Pancreas (tissue), 10 donors: ENCODE results near the gene RHOT2. TPM values are rescaled to one million over a fixed set of nuclear protein-coding genes. Genes with fewer than 3 reads are reported as not detected.

ENCODE experiments used
- ATAC-seq, 4 donors: fragments of 200-7000 bp; cut with Tn5 transposase; one replicate each; pipeline versions ENCODE4 v1.8.0 to v1.9.1; 2020; ENCODE audit warnings: mild to moderate bottlenecking in 4 of 4, moderate library complexity in 4 of 4
- DNase-seq, 6 donors: peaks; one replicate each; pipeline ENCODE4 v3.0.0-alpha.2; 2020
- FAIRE-seq: peaks from 2 replicates; lab custom pipeline; 2012; peaks lifted over from hg19 to GRCh38; lab: Jason Lieb, UNC
- H3K27ac ChIP-seq, 4 donors: fragments of 200-600 bp; sonication (generic); 1 replicate in 3 of 4; 2 replicates in 1 of 4; pipeline versions ENCODE4 v1.5.0 to v1.8.0; 2020
- H3K27me3 ChIP-seq, 4 donors: fragments of 200-600 bp; one replicate each; pipeline ENCODE4 v1.8.0; 2021
- H3K36me3 ChIP-seq, 3 donors: fragments of 200-600 bp; sonication (generic) in 1 of 3; one replicate each; pipeline versions ENCODE4 v1.5.0 to v1.8.0; 2020 to 2021
- H3K4me1 ChIP-seq, 3 donors: fragments of 200-600 bp; one replicate each; pipeline ENCODE4 v1.8.0; 2021
- H3K4me3 ChIP-seq, 4 donors: fragments of 200-600 bp; sonication (generic) in 2 of 4; one replicate each; pipeline versions ENCODE4 v1.5.0 to v1.8.0; 2020 to 2021
- H3K9me3 ChIP-seq, 4 donors: fragments of 200-600 bp; one replicate each; pipeline ENCODE4 v1.8.0; 2021
- WGBS, 2 donors: extraction: QIAGEN DNeasy Blood & Tissue Kit; methylation state at CpG; one replicate each; pipeline ENCODE4 v1.1.7; 2013; 5-methylcytosine and 5-hydroxymethylcytosine counted together
- intact Hi-C, 3 donors: fragments of 100-400 bp; cut with DNase I; formaldehyde crosslinking; loops; one replicate each; pipeline versions ENCODE4 v1.11.1 to v1.14.2; 2022
- polyA plus RNA-seq, 2 donors: library from polyadenylated mRNA; stranded (reverse); fragments of 200-250 nt; gene quantifications; one replicate each; pipeline ENCODE4 v1.2.3, GENCODE V29; 2013
- total RNA-seq, 6 donors: library from RNA; stranded (reverse); fragmentation: NEBNext Ultra II Directional in 4 of 6; extraction: Animal tissue kit (Norgen Biotek cat#: 25700) in 4 of 6; gene quantifications; one replicate each; pipeline versions ENCODE4 v1.2.1 to v1.2.4, GENCODE V29; 2021 to 2023
- TF ChIP-seq, protein P1 (sequence below), 4 donors: fragments of 200-600 bp; sonication (generic) in 3 of 4; IDR thresholded peaks; one replicate each; pipeline versions ENCODE4 v1.5.0 to v1.8.0; 2021; ENCODE audit warnings: antibody characterized with exemption in 4 of 4
- donor health status: healthy with polysubstance abuse.
- donor health status: DM: no; HTN: no; CAD: no; lungs with moderate emphysema.
- donor health status: DM: no; HTN: no; CAD: no.
- donor health status: control.
- donor health status: control.
- donor health status: Bipolar disorder and iron deficiency.
- donor health status: DM: yes; HTN: yes; CAD: no.
- donor health status: DM: no; HTN: no; CAD: no.
- donor health status: DM: no; HTN: no; CAD: no.
- donor health status: DM: yes; HTN: yes; CAD: no.

Gene RHOT2
- total and polyA plus RNA-seq, 8 donors, result 33.5 to 265 (median 48.8) TPM

DNA sequence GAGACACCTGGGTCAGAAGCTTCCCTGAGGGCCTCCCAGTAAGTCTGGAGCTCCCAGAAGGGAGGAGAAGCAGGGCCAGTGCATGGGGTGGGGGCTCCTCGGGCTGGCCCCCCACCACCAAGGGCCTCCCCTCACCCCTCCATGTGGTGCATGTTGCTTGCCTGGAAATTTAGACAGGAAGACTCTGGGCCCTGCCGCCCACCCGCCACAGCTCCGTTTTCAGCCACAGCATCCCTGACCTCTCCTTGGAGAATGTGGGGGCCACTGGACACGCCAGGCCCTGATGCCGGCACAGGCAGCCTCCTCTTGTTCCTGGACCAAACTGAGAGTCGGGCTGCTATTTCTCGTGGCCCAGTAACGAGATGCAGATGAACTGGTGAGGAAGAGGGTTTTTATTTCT, 29.1 kb upstream of the RHOT2 start:
- Histone ChIP-seq H3K27ac (no peak overlapping the region), H3K4me3 (no peak overlapping the region), H3K27me3 (no peaks in the 10 kb centered on the region), H3K9me3 (no peaks in the 10 kb centered on the region), H3K4me1 (peaks cover 13 to 17% (median 16%) of the 10 kb centered on the region in 3 donors), H3K36me3 (peaks cover 0 to under 1% (median 0%) of the 10 kb centered on the region in 3 donors)
- intact Hi-C loops, result no loop called here
- ATAC-seq (no peak), DNase-seq (peak in 2 of 6 donors; percentile 31 to 44), FAIRE-seq (no peak)
- 81 to 84% methylated on average over 9 of the region's 9 CpGs for WGBS, 2 donors
- TF ChIP-seq, protein P1, sequence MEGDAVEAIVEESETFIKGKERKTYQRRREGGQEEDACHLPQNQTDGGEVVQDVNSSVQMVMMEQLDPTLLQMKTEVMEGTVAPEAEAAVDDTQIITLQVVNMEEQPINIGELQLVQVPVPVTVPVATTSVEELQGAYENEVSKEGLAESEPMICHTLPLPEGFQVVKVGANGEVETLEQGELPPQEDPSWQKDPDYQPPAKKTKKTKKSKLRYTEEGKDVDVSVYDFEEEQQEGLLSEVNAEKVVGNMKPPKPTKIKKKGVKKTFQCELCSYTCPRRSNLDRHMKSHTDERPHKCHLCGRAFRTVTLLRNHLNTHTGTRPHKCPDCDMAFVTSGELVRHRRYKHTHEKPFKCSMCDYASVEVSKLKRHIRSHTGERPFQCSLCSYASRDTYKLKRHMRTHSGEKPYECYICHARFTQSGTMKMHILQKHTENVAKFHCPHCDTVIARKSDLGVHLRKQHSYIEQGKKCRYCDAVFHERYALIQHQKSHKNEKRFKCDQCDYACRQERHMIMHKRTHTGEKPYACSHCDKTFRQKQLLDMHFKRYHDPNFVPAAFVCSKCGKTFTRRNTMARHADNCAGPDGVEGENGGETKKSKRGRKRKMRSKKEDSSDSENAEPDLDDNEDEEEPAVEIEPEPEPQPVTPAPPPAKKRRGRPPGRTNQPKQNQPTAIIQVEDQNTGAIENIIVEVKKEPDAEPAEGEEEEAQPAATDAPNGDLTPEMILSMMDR (IDR thresholded peaks at IDR 0.05), result no peak

DNA sequence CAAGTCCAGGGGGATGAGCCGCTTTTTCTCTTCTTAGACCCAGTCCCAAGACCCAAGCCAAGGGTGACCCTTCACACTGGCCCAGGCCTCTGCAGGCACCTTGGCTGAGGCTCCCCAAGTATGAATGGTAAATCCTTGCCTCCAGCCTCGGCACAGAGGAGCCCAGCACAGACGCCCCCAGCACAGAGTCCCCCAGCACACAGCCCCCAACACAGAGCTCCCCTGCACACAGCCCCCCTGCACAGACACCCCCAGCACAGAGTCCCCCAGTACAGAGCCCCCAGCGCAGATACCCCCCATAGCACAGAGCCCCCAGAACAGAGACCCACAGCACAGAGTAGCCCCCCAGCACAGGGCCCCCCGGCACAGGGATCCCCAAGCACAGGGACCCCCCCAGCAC, 27.3 kb upstream of the RHOT2 start:
- WGBS, 2 donors, result 84 to 92% methylated on average over 3 to 5 of the region's 5 CpGs
- TF ChIP-seq, protein P1 (IDR thresholded peaks at IDR 0.05), result no peak
- Histone ChIP-seq H3K27ac (no peak overlapping the region), H3K36me3 (no peaks in the 10 kb centered on the region), H3K4me1 (peaks cover 13 to 18% (median 17%) of the 10 kb centered on the region in 3 donors), H3K9me3 (no peaks in the 10 kb centered on the region), H3K4me3 (no peak overlapping the region), H3K27me3 (no peaks in the 10 kb centered on the region)
- intact Hi-C loops, result no loop called here
- ATAC-seq (no peak), FAIRE-seq (no peak), DNase-seq (peak in 2 of 6 donors; percentile 26 to 51)

DNA sequence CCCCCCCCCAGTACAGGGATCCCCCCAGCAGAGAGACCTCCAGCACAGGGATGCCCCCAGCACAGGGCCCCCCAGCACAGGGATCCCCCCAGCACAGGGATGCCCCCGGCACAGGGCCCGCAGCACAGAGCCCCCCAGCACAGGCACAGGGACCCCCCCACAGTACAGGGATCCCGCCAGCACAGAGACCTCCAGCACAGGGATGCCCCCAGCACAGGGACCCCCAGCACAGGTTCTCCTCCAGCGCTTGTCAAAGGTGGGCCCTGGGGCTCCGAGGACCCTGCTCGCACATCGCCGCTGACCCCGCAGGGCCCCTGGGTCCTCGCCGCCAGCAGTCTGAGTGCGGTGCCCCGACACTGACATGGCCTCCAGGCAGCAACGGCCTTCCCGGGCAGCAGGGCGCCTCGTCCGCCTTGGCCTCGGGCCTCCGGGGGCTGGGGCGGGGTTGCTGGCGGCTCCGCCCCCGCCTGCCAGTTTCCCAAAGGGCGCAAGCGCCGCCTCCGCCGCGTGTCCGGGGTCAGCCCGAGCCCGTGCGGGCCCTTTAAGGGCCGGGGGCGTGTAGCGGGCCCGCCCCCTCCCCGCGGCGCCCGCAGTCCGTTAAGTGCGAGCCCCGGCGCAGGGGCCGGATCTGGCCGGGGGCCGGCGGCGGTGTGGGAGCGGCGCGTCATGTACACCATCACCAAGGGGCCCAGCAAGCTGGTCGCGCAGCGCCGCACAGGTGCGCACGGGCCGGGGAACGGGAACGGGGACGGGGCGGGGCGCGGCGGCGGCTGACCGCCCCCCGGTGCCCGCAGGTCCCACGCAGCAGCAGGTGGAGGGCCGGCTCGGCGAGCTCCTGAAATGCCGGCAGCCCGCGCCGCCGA, 26.4 kb upstream of the RHOT2 start, which contains the start of gene MCRIP2:
TSS of gene MCRIP2 (plus strand) at position 503 of the 863 bp plus-strand sequence. CDS start at position 667, 164 bp downstream.
- FAIRE-seq (no peak), ATAC-seq (peak; percentile 57 to 77 (median 72)), DNase-seq (peak; percentile 87 to 96 (median 92))
- H3K36me3 ChIP-seq, result no peaks in the 10 kb centered on the region
- no peaks in the 10 kb centered on the region for H3K9me3 ChIP-seq
- WGBS, 2 donors, result 1% methylated on average over 71 to 81 of the region's 81 CpGs
- peak within 1 kb of the TSS; percentile 79 to 94 (median 81) for H3K4me3 ChIP-seq
- peaks cover 21 to 25% (median 24%) of the 10 kb centered on the region in 3 donors for H3K4me1 ChIP-seq
- H3K27me3 ChIP-seq, result no peaks in the 10 kb centered on the region
- H3K27ac ChIP-seq, result peak within 1 kb of the TSS; percentile 84 to 88 (median 86)
- intact Hi-C loops, result no loop called here
- TF ChIP-seq, protein P1 (IDR thresholded peaks at IDR 0.05), result no peak

DNA sequence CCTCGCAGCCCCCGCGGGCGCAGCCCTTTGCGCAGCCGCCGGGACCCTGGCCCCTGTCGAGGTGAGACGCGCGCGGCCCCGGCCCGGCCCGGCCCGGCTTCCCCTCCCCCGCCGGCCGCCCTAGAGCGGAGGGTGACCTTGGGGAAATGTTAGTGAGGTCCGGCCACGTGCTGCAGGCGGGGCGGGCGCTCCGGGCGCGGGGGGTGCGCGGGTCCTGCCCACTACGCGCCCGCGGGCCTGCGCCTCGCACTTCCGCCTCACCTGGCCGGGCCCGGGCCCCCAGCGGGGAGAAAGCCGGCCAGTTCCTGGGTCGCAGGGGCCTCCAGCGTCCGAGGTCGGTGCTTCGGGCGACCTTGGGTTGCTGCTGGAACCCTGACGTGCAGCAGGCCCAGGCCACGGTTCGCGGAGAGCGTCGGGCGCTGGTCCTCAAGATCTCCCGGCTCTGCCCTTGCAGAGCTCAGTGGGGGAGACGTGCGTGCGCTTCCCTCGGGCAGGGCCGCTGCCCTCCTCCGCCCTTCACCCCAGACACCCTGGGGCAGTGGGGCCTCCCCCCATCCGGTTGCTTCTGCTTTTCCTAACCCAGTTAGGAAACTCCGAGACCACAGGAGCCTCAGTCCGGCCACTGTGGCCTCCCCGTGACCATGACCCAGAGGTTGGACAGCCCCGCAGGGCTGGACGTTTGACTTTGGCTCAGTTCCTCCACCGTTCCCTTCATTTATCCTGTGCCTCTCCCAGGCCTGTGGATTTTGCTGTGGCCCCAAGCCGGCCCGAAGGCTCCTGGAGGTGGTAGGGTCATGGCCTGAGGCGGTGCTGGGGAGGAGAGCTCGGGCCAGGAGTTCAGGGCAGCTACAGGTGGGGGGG, 25.5 kb upstream of the RHOT2 start:
- peaks cover 23 to 26% (median 23%) of the 10 kb centered on the region in 3 donors for H3K4me1 ChIP-seq
- H3K36me3 ChIP-seq, result no peaks in the 10 kb centered on the region
- no peak for FAIRE-seq
- WGBS, 2 donors, result 1 to 2% methylated on average over 45 to 72 of the region's 72 CpGs
- H3K9me3 ChIP-seq, result no peaks in the 10 kb centered on the region
- intact Hi-C loops, result no loop called here
- no peaks in the 10 kb centered on the region for H3K27me3 ChIP-seq
- ATAC-seq, result peak; percentile 66 to 78 (median 70)
- peak in 5 of 6 donors; percentile 83 to 90 (median 88) for DNase-seq
- peak overlapping the region; percentile 79 to 94 (median 81) for H3K4me3 ChIP-seq
- peak overlapping the region; percentile 84 to 88 (median 86) for H3K27ac ChIP-seq
- TF ChIP-seq, protein P1 (IDR thresholded peaks at IDR 0.05), result no peak
